Fibroblast of skin of right quadriceps (primary cell): Measurements from ENCODE around the gene PXDN.
"Not testable (repeated sequence)": the region's sequence is repeated elsewhere in the genome, so short reads cannot be mapped to it uniquely, and the experiment has no call there.

Experiments
- DNase-seq: peaks from one replicate; pipeline ENCODE4 v3.0.0-alpha.2; 2013

The PXDN gene

GRCh38 chr2:1740716-1741589 lies 3.4 kb downstream of the PXDN start:
- DNase-seq = no peak

- no peak for DNase-seq
Observed at GRCh38 chr2:1739961-1740715, 4.2 kb downstream of the PXDN start.

GRCh38 chr2:1739322-1739957 lies 4.9 kb downstream of the PXDN start:
- no peak for DNase-seq

GRCh38 chr2:1738646-1739302 lies 5.5 kb downstream of the PXDN start:
- DNase-seq = no peak

GRCh38 chr2:1738163-1738562 lies 6.2 kb downstream of the PXDN start:
- no peak for DNase-seq

- DNase-seq = peak; percentile 90
Observed at GRCh38 chr2:1736997-1737480, 7.3 kb downstream of the PXDN start.

GRCh38 chr2:1736045-1736444 lies 8.3 kb downstream of the PXDN start:
- peak; percentile 81 for DNase-seq

GRCh38 chr2:1733298-1733697 lies 11.0 kb downstream of the PXDN start:
- DNase-seq = not testable (repeated sequence)

GRCh38 chr2:1731963-1732768 lies 12.1 kb downstream of the PXDN start:
- peak; percentile 97 for DNase-seq

- DNase-seq = no peak
Observed at GRCh38 chr2:1731447-1731962, 12.8 kb downstream of the PXDN start.

- peak; percentile 83 for DNase-seq
Observed at GRCh38 chr2:1730015-1730927, 14.0 kb downstream of the PXDN start.

GRCh38 chr2:1729242-1729641 lies 15.1 kb downstream of the PXDN start:
- no peak for DNase-seq

GRCh38 chr2:1728821-1729220 lies 15.5 kb downstream of the PXDN start:
- DNase-seq = no peak

GRCh38 chr2:1727796-1728474 lies 16.4 kb downstream of the PXDN start:
- no peak for DNase-seq

GRCh38 chr2:1727101-1727771 lies 17.1 kb downstream of the PXDN start:
- no peak for DNase-seq

GRCh38 chr2:1726558-1726957 lies 17.8 kb downstream of the PXDN start:
- DNase-seq = no peak

GRCh38 chr2:1724351-1724750 lies 20.0 kb downstream of the PXDN start:
- DNase-seq = not testable (repeated sequence)

- no peak for DNase-seq
Observed at GRCh38 chr2:1723397-1724042, 20.8 kb downstream of the PXDN start.

- DNase-seq = no peak
Observed at GRCh38 chr2:1722692-1723091, 21.6 kb downstream of the PXDN start.
